Measurements from ENCODE around the gene REN.

The REN gene

GRCh38 chr1:204152310-204153044 is 13.7 kb downstream of the REN start:
- DNase-seq = no peak

DNA sequence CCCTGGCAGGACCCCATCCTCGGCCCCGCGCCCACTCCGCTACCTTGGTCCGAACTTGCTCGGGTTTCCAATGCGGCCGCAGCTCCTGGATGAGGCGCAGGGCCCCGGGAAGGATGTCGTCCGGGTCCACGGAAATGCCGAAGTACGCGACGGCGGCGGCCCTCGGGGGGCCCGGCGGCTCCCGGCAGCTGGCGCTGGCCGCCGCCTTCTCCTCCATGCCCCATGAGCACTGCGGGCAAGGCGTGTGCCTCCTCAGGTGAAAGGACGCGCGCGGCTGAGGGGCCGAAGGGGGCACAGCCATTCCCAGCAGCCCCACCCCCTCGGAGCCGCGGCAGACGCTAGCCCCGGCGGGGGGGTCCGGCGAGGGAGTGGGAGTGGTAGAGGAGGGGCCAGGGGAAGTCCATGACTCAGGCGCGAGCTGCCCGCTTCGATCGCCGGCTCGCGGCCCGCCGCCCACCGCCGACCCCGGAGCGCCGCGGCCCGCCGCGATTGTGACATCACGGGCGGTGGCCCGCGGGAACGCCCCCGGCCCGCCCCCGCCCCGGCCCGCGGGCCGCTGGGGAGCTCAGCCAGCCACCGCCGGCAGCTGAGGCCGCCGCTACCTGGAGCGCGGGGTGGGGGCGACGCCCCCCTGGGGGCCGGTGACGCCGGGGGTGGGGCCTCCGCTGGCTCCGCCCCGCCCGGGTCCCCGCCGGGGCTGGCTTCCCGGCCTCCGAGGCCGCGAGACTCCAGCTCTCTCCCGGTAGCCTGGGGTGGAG is 14.4 kb downstream of the REN start, which contains the start of gene ETNK2:
Gene ETNK2 (minus strand): TSS at position 493 of the 758 bp plus-strand sequence. CDS start 192 bp downstream, at position 301.
- peak; percentile 39 for DNase-seq

- no peak for DNase-seq
These were observed 15.2 kb downstream of the REN start for GRCh38 chr1:204150702-204151551.

- no peak for DNase-seq
These were observed 16.2 kb downstream of the REN start for GRCh38 chr1:204149635-204150565.

DNA sequence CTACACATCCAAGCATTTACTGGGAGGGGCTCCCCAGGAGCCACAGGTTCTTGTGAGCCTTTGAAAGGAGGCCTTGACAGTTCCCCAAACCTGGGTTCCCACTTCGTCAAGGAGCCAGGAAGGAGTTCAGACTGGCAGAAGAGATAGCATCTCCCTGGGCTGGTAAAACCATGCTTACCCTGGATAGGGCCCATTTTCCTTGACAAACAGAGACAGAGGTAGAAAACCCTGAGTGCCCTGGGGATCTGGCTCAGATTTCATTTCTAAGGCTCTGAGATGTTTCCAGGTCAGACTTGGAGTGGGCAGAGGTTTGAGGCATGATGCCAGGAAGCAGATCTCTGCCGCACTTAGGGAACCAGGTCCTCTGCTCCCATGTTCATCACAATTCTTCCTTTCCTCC is 17.0 kb downstream of the REN start:
- DNase-seq = no peak

DNA sequence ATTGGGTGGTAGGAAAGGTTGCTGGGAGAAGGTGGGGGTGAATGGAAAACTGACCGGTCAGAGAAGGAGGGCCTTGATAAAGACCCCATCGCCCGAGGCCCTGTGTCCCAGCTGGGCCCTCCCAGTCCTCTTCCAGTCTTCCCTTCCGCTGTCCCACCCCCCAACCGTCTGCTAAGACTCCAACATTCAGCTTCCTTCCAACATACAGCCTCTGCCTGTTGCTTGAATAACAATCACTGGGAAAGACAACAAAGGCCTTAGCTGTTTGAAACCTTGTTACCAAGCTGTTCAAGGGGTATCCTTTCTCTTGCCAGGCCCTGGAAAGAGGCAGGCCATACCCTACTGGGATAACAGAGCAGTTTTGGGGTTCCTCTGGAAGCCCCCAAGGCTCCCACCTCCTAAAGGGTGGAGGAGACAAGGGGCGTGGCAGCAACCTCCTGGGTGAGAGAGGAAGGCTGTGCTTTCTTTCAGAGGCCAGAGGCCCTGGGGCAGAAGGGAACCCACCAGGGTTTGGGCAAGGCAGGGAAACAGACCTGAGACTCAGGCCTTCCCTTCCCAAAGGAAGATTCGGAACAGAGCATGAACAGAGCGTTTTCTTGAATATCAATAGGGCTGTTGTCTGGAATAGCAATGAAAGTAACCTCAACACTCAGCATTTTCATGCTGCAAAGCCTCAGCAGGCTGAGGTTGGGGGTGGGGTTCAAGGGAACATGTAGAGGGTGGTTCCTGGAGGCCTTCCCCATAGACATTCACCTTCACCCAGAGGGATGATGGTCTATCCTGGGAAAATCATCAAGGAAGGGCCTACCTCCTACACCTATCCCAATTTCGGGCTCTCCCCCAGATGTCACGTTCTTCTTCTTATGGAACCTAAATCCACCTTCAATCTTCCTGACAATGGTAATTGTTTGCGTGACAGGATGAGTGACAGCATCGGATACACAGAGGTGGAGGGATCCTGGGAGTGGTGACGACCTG is 18.4 kb downstream of the REN start:
- DNase-seq = no peak

DNA sequence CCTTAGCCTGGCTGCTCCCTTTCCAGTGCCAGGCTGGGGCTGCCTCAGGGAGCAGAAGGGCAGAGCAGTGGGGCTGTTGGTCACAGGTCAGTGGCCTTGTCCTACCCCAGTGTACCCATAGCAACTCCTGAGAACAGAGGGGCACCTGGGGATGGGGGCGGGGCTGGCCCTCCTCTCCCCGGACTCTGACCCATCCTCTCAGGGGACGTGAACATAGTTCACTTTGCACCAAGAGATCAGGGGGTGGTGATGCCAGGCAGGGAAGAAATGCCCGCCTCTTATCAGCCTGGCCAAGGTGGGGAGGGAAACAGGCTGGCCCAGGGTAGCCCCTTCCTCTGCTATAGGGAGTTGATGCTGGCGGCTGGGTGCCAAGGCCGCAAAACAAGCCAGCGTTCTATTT is 19.2 kb downstream of the REN start:
- no peak for DNase-seq

DNA sequence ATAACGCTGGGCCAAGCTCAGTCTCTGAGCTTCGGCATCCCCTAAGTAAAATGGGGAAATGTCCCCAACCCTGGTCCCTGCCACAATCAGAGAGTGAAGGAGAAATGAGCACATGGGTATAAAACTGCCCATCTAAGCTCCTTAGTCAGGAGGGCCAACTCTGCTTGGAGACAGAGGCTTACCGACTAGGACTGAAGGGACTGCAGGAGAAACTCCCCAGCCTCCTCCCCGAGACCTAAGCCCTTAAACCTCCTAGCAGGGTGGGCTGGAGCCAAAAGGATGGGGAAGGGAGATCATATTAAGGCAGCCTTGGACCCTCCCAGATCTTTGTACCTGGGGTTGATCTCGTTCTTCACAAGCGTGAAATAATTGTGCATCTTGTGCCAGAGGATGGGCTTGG is 19.8 kb downstream of the REN start:
- no peak for DNase-seq

DNA sequence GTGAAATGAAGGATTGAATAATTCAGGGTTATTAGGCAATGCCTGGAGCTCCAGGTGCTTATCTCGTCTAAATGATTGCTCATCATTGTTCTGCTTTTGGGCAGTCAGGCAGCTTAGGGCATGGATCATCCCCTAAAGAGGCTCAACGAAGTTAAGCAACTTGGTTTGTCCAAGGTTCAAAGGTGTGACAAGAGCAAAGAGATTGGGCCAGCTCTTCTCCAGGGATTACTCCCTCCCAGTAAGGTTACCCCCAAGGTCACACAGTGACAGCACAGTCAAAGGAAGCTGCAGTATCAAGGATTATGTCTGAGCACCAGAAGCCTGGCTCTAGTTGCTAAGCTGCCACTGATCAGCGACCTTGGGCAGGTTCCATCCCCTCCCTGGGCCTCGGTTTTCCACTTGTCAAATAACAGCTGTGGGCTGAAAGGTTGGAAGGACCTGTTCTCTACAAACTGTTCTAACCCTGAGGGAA is 21.1 kb downstream of the REN start:
- no peak for DNase-seq

DNA sequence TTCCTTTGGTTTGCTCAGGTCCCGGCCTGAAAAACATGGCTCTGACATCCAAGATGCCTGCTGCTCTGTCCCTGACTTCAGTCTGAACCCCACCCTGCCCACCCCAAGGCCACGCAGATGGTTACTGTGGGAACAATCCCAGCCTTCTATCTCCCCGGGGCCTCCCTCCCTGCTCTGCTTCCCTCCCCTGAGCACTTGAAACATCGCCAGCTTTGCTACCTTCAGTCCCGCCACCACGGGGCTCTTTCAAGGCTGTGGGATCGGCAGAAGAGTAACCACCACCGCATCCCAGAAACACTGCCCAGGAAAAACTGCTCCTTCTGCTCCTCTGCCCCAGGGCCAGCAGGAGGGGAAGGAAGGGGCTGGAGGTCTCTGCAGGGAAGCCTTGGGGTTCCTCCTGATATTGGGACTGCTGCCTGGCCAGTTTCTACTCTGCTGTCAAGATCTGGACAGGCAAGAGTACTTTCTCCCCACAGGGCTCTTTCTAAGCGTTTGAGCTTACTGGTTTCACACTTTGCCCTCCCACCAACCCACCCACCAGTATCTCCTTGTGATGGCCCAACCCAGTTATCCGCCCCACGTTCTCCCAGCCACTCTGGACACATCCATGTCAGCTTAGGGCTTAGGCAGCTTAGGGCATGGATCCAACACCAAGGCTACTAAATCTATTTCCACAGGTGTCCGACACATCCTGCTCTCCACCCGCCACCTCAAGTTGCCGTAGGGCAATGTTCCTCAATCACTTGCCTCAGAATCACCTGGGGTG is 22.7 kb downstream of the REN start:
- no peak for DNase-seq

- DNase-seq = no peak
These were observed 23.8 kb downstream of the REN start for GRCh38 chr1:204142032-204142974.

GRCh38 chr1:204141131-204141530 is 25.0 kb downstream of the REN start:
- no peak for DNase-seq

GRCh38 chr1:204139952-204140351 is 26.2 kb downstream of the REN start:
- DNase-seq = no peak

GRCh38 chr1:204139088-204139487 is 27.0 kb downstream of the REN start:
- DNase-seq = no peak

- DNase-seq = no peak
These were observed 29.3 kb downstream of the REN start for GRCh38 chr1:204136814-204137213.

- DNase-seq = no peak
These were observed 32.0 kb downstream of the REN start for GRCh38 chr1:204134103-204134502.

GRCh38 chr1:204132718-204133117 is 33.4 kb downstream of the REN start:
- DNase-seq = no peak

GRCh38 chr1:204131978-204132377 is 34.2 kb downstream of the REN start:
- no peak for DNase-seq
